K562 (cell line): ENCODE data around the gene IDI1. TPM values are rescaled to one million over a fixed set of nuclear protein-coding genes. Genes with fewer than 3 reads are reported as not detected.

ENCODE experiments used
- CAMTA2 ChIP-seq: fragments of 250-450 bp; sonication (Bioruptor Pico); conservative IDR thresholded peaks from 2 replicates; pipeline ENCODE4 v1.5.1; 2022
- EP400 ChIP-seq: fragments of 450-650 bp; IDR thresholded peaks from 2 replicates; pipeline ENCODE4 v1.6.1; 2017; ENCODE audit warnings: antibody characterized with exemption, mild to moderate bottlenecking, moderate library complexity
- GABPB1 ChIP-seq: sonication (generic); formaldehyde crosslinking; IDR thresholded peaks from 2 replicates; pipeline ENCODE4 v1.8.0; 2022; ENCODE audit warnings: mild to moderate bottlenecking, missing genetic modification reagents
- POLR3G ChIP-seq: IDR thresholded peaks from 2 replicates; pipeline ENCODE4 v1.6.1; 2011; ENCODE audit not compliant: insufficient read length, insufficient replicate concordance; ENCODE audit errors: extremely low read depth
- RBM22 ChIP-seq: fragments of 200-400 bp; formaldehyde crosslinking; IDR thresholded peaks from 2 replicates; pipeline ENCODE4 v1.6.1; 2018; ENCODE audit warnings: low read length, low read depth; ENCODE audit not compliant: poor library complexity, severe bottlenecking
- polyA plus RNA-seq, 8 experiments: library from polyadenylated mRNA; depleted of rRNA in 4 of 8; stranded (reverse) in 5 of 8; unstranded in 3 of 8; fragments of >200 nt; fragmentation: Nextera tagmentation in 2 of 8; fragmentation: Illumina TruSeq in 1 of 8; extraction: Ambion mirVana in 2 of 8; extraction: Trizol in 1 of 8; gene quantifications; 2 replicates each; pipeline versions ENCODE4 v1.2.1 to v1.2.3, GENCODE V29; 2011 to 2014; ENCODE audit warnings: inconsistent platforms in 1 of 8, missing spikeins in 1 of 8
- total RNA-seq, 7 experiments: library from RNA; depleted of rRNA in 6 of 7; stranded (reverse); fragments of >200 nt in 6 of 7; fragmentation: Illumina TruSeq in 2 of 7; extraction: Trizol in 2 of 7; gene quantifications; 2 replicates each; pipeline versions ENCODE4 v1.2.1 to v1.2.3, GENCODE V29; 2011 to 2021; ENCODE audit warnings: low replicate concordance in 1 of 7
- TF ChIP-seq, protein P1 (sequence below), 2 experiments: fragments of 450-650 bp in 1 of 2; sonication (generic) in 1 of 2; formaldehyde crosslinking; conservative IDR thresholded peaks; 2 replicates each; pipeline versions ENCODE4 v1.4.0 to v1.8.1; 2020 to 2022; ENCODE audit warnings: mild to moderate bottlenecking in 1 of 2, missing genetic modification reagents in 1 of 2
- TF ChIP-seq, protein P2 (sequence below), 2 experiments: fragments of 450-650 bp in 1 of 2; sonication (generic) in 1 of 2; formaldehyde crosslinking in 1 of 2; IDR thresholded peaks; 2 replicates each; pipeline versions ENCODE4 v1.7.1 to v1.9.0; 2016 to 2022; ENCODE audit warnings: inconsistent platforms in 1 of 2, mild to moderate bottlenecking in 1 of 2, missing genetic modification reagents in 1 of 2
- TF ChIP-seq, protein P3 (sequence below): fragments of 450-650 bp; IDR thresholded peaks from 2 replicates; pipeline ENCODE4 v1.6.1; 2017; ENCODE audit warnings: antibody characterized with exemption, mild to moderate bottlenecking
- TF ChIP-seq, protein P4 (sequence below): fragments of 250-450 bp; sonication (Bioruptor Pico); IDR thresholded peaks from 2 replicates; pipeline ENCODE4 v1.4.0; 2020; ENCODE audit warnings: mild to moderate bottlenecking

Gene IDI1
- total and polyA plus RNA-seq, 9 of the 15 experiments (the other 6 are each of a cell fraction or from before 2014, with no cell fraction given): 70.0 to 265 (median 119) TPM

DNA sequence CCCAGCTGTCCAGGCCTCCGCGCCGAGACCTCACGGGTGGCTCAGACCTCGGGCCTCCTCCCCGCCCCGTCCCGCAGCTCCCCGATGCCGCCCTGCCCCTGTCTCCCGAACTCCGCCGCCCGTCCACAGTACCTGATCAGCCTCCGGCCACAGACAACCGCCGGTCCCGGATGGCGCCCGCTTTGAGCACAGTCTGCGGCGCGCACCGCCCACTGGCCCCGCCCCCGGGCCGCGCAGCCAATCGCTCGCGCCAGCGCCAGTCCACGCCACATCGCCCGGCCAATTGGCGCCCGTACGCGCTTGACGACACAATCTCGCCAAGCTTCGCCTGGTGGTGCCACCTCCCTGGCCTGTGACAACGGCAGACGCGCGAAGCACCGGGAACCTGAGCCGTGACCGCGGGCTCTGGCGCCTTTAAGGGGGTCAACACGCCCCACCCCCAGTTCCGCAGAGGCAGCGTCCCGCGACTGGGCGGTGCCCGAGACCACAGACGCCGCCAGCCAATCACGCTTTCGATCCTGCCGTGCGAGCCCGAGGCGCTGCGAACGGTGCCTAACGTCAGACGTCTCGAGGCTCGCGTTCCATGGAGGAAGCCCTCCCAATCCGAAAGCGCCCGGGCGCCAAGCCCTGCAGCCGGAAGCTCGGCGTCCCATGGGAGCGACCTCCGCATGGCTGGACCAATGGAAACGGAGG lies at the start of gene IDI1 (continued):
- TF ChIP-seq, protein P1, sequence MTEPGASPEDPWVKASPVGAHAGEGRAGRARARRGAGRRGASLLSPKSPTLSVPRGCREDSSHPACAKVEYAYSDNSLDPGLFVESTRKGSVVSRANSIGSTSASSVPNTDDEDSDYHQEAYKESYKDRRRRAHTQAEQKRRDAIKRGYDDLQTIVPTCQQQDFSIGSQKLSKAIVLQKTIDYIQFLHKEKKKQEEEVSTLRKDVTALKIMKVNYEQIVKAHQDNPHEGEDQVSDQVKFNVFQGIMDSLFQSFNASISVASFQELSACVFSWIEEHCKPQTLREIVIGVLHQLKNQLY (CRISPR knock-in tag; conservative IDR thresholded peaks at IDR 0.05): 0 out of 4 replicates have a peak, but pooled peaks of 1 of the 2 experiments have one; percentile 68
- peak; percentile 93 for TF ChIP-seq EP400
- TF ChIP-seq, protein P2, sequence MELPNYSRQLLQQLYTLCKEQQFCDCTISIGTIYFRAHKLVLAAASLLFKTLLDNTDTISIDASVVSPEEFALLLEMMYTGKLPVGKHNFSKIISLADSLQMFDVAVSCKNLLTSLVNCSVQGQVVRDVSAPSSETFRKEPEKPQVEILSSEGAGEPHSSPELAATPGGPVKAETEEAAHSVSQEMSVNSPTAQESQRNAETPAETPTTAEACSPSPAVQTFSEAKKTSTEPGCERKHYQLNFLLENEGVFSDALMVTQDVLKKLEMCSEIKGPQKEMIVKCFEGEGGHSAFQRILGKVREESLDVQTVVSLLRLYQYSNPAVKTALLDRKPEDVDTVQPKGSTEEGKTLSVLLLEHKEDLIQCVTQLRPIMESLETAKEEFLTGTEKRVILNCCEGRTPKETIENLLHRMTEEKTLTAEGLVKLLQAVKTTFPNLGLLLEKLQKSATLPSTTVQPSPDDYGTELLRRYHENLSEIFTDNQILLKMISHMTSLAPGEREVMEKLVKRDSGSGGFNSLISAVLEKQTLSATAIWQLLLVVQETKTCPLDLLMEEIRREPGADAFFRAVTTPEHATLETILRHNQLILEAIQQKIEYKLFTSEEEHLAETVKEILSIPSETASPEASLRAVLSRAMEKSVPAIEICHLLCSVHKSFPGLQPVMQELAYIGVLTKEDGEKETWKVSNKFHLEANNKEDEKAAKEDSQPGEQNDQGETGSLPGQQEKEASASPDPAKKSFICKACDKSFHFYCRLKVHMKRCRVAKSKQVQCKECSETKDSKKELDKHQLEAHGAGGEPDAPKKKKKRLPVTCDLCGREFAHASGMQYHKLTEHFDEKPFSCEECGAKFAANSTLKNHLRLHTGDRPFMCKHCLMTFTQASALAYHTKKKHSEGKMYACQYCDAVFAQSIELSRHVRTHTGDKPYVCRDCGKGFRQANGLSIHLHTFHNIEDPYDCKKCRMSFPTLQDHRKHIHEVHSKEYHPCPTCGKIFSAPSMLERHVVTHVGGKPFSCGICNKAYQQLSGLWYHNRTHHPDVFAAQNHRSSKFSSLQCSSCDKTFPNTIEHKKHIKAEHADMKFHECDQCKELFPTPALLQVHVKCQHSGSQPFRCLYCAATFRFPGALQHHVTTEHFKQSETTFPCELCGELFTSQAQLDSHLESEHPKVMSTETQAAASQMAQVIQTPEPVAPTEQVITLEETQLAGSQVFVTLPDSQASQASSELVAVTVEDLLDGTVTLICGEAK (IDR thresholded peaks at IDR 0.05): peak; percentile 88
- TF ChIP-seq, protein P2 (CRISPR knock-in tag; IDR thresholded peaks at IDR 0.05): no peak
- TF ChIP-seq, protein P3, sequence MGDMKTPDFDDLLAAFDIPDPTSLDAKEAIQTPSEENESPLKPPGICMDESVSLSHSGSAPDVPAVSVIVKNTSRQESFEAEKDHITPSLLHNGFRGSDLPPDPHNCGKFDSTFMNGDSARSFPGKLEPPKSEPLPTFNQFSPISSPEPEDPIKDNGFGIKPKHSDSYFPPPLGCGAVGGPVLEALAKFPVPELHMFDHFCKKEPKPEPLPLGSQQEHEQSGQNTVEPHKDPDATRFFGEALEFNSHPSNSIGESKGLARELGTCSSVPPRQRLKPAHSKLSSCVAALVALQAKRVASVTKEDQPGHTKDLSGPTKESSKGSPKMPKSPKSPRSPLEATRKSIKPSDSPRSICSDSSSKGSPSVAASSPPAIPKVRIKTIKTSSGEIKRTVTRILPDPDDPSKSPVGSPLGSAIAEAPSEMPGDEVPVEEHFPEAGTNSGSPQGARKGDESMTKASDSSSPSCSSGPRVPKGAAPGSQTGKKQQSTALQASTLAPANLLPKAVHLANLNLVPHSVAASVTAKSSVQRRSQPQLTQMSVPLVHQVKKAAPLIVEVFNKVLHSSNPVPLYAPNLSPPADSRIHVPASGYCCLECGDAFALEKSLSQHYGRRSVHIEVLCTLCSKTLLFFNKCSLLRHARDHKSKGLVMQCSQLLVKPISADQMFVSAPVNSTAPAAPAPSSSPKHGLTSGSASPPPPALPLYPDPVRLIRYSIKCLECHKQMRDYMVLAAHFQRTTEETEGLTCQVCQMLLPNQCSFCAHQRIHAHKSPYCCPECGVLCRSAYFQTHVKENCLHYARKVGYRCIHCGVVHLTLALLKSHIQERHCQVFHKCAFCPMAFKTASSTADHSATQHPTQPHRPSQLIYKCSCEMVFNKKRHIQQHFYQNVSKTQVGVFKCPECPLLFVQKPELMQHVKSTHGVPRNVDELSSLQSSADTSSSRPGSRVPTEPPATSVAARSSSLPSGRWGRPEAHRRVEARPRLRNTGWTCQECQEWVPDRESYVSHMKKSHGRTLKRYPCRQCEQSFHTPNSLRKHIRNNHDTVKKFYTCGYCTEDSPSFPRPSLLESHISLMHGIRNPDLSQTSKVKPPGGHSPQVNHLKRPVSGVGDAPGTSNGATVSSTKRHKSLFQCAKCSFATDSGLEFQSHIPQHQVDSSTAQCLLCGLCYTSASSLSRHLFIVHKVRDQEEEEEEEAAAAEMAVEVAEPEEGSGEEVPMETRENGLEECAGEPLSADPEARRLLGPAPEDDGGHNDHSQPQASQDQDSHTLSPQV: no peak
- no peak for TF ChIP-seq POLR3G
- TF ChIP-seq RBM22: peak; percentile 67
- TF ChIP-seq, protein P4, sequence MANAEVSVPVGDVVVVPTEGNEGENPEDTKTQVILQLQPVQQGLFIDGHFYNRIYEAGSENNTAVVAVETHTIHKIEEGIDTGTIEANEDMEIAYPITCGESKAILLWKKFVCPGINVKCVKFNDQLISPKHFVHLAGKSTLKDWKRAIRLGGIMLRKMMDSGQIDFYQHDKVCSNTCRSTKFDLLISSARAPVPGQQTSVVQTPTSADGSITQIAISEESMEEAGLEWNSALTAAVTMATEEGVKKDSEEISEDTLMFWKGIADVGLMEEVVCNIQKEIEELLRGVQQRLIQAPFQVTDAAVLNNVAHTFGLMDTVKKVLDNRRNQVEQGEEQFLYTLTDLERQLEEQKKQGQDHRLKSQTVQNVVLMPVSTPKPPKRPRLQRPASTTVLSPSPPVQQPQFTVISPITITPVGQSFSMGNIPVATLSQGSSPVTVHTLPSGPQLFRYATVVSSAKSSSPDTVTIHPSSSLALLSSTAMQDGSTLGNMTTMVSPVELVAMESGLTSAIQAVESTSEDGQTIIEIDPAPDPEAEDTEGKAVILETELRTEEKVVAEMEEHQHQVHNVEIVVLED (CRISPR knock-in tag): peak; percentile 73
- no peak for TF ChIP-seq CAMTA2 (CRISPR knock-in tag)
- peak; percentile 90 for TF ChIP-seq GABPB1 (CRISPR knock-in tag)
